Thyroid gland (tissue), 4 donors: ENCODE results near the gene EFCC1.

Source experiments
- POLR2A ChIP-seq, 2 donors: fragments of 450-650 bp; IDR thresholded peaks; one replicate each; pipeline ENCODE4 v1.6.1; 2017; ENCODE audit warnings: antibody characterized with exemption in 2 of 2, mild to moderate bottlenecking in 2 of 2, moderate library complexity in 1 of 2
- TF ChIP-seq, protein P1 (sequence below), 6 experiments: fragments of 200-600 bp in 3 of 6; fragments of 450-650 bp in 3 of 6; sonication (generic) in 3 of 6; IDR thresholded peaks; one replicate each; pipeline ENCODE4 v1.5.1; 2016 to 2019; ENCODE audit warnings: antibody characterized with exemption in 6 of 6, mild to moderate bottlenecking in 2 of 6, inconsistent platforms in 1 of 6, moderate library complexity in 1 of 6

- TF ChIP-seq, protein P1, sequence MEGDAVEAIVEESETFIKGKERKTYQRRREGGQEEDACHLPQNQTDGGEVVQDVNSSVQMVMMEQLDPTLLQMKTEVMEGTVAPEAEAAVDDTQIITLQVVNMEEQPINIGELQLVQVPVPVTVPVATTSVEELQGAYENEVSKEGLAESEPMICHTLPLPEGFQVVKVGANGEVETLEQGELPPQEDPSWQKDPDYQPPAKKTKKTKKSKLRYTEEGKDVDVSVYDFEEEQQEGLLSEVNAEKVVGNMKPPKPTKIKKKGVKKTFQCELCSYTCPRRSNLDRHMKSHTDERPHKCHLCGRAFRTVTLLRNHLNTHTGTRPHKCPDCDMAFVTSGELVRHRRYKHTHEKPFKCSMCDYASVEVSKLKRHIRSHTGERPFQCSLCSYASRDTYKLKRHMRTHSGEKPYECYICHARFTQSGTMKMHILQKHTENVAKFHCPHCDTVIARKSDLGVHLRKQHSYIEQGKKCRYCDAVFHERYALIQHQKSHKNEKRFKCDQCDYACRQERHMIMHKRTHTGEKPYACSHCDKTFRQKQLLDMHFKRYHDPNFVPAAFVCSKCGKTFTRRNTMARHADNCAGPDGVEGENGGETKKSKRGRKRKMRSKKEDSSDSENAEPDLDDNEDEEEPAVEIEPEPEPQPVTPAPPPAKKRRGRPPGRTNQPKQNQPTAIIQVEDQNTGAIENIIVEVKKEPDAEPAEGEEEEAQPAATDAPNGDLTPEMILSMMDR (IDR thresholded peaks at IDR 0.05), result no peak
- no peak for TF ChIP-seq POLR2A (IDR thresholded peaks at IDR 0.05)
These were observed 4.4 kb upstream of the EFCC1 start for GRCh38 chr3:128996726-128997125.
